ENCODE data around the gene MUL1.

Gene MUL1

GRCh38 chr1:20484519-20485462, 23.2 kb downstream of the MUL1 start:
- DNase-seq, result no peak

- no peak for DNase-seq
Observed at GRCh38 chr1:20483833-20484518, 24.0 kb downstream of the MUL1 start.

- DNase-seq, result no peak
Observed at GRCh38 chr1:20483098-20483832, 24.7 kb downstream of the MUL1 start.

- DNase-seq, result no peak
Observed at GRCh38 chr1:20481643-20482498, 26.1 kb downstream of the MUL1 start.

- DNase-seq, result no peak
Observed at GRCh38 chr1:20480951-20481617, 26.9 kb downstream of the MUL1 start.

- no peak for DNase-seq
Observed at GRCh38 chr1:20480243-20480944, 27.6 kb downstream of the MUL1 start.

- no peak for DNase-seq
Observed at GRCh38 chr1:20479840-20480239, 28.1 kb downstream of the MUL1 start.

- DNase-seq, result no peak
Observed at GRCh38 chr1:20478057-20478635, 29.8 kb downstream of the MUL1 start.

GRCh38 chr1:20477348-20478056, 30.4 kb downstream of the MUL1 start:
- no peak for DNase-seq

- DNase-seq, result no peak
Observed at GRCh38 chr1:20476265-20477038, 31.5 kb downstream of the MUL1 start.

GRCh38 chr1:20474996-20475395, 33.0 kb downstream of the MUL1 start:
- DNase-seq, result no peak

- DNase-seq, result no peak
Observed at GRCh38 chr1:20474333-20474975, 33.5 kb downstream of the MUL1 start.

- DNase-seq, result no peak
Observed at GRCh38 chr1:20473894-20474293, 34.1 kb downstream of the MUL1 start.

GRCh38 chr1:20472860-20473711, 34.9 kb downstream of the MUL1 start:
- peak; percentile 14 to 24 for DNase-seq

- DNase-seq, result no peak
Observed at GRCh38 chr1:20472121-20472520, 35.8 kb downstream of the MUL1 start.

GRCh38 chr1:20470194-20470593, 37.8 kb downstream of the MUL1 start:
- no peak for DNase-seq

- DNase-seq, result no peak
Observed at GRCh38 chr1:20469406-20470076, 38.4 kb downstream of the MUL1 start.

Data from inflammatory macrophage treated with lipopolysaccharide for 1 hour (primary cell).